GM12878 (cell line): ENCODE measurements around the gene NOP53. TPM values are rescaled to one million over a fixed set of nuclear protein-coding genes. Genes with fewer than 3 reads are reported as not detected.
"Not testable (repeated sequence)": the region's sequence is repeated elsewhere in the genome, so short reads cannot be mapped to it uniquely, and the experiment has no call there.

Source experiments
- ATAC-seq: fragments of 200-7000 bp; cut with Tn5 transposase; 3 replicates; pipeline ENCODE4 v1.9.1; 2020; ENCODE audit warnings: mild to moderate bottlenecking, moderate library complexity
- BruUV-seq: library from RNA; stranded (reverse); fragments of 400-500 nt; replicated peaks from 2 replicates; lab custom pipeline; 2021; lab: Mats Ljungman, UMichigan
- CTCF ChIA-PET: fragments of 300-600 bp; sonication (Branson Sonifier 250); formaldehyde crosslinking; extraction: SDS; loops from one replicate; lab custom pipeline; 2021; ENCODE audit warnings: inconsistent platforms; lab: Yijun Ruan, JAX
- POLR2A ChIA-PET: fragments of 350-600 bp; formaldehyde crosslinking; extraction: SDS; loops from one replicate; lab custom pipeline; 2021; ENCODE audit warnings: inconsistent platforms; lab: Charles Lee
- RAD21 ChIA-PET: fragments of 300-600 bp; sonication (Branson Sonifier 250); formaldehyde crosslinking; loops from one replicate; lab custom pipeline; 2023; ENCODE audit warnings: antibody characterized with exemption; ENCODE audit not compliant: unreplicated experiment; lab: Charles Lee
- SMC1A ChIA-PET: fragments of 300-600 bp; sonication (Branson Sonifier 250); formaldehyde crosslinking; loops from one replicate; lab custom pipeline; 2023; ENCODE audit not compliant: unreplicated experiment, uncharacterized antibody; lab: Charles Lee
- DNase-seq: peaks from one replicate; pipeline ENCODE4 v3.0.0-alpha.2; 2011; ENCODE audit warnings: low read depth, low spot score
- FAIRE-seq: peaks from 3 replicates; lab custom pipeline; 2011; peaks lifted over from hg19 to GRCh38; lab: Jason Lieb, UNC
- H2AFZ ChIP-seq: 2 replicates; pipeline ENCODE4 v1.6.0; 2011; ENCODE audit warnings: low read depth, low read length, control low read depth; ENCODE audit not compliant: control insufficient read depth
- H3K27ac ChIP-seq: 2 replicates; pipeline ENCODE4 v1.5.1; 2011; ENCODE audit warnings: control low read depth; ENCODE audit not compliant: control insufficient read depth, insufficient read depth
- H3K27me3 ChIP-seq, 2 experiments: replicated peaks in 1 of 2; 2 replicates each; pipeline versions ENCODE4 v1.6.0 to v1.6.1; 2011; ENCODE audit warnings: low read length in 1 of 2; ENCODE audit not compliant: control insufficient read depth in 2 of 2, insufficient read depth in 2 of 2
- H3K36me3 ChIP-seq, 2 experiments: 2 replicates each; pipeline ENCODE4 v1.5.1; 2011; ENCODE audit warnings: low read length in 1 of 2; ENCODE audit not compliant: control insufficient read depth in 2 of 2, insufficient read depth in 2 of 2
- H3K4me1 ChIP-seq: 2 replicates; pipeline ENCODE4 v1.6.1; 2011; ENCODE audit warnings: mild to moderate bottlenecking, low read length, moderate library complexity, mixed read lengths; ENCODE audit not compliant: control insufficient read depth, insufficient read depth
- H3K4me2 ChIP-seq: 2 replicates; pipeline ENCODE4 v1.6.0; 2011; ENCODE audit warnings: control low read depth; ENCODE audit not compliant: control insufficient read depth, insufficient read depth
- H3K4me3 ChIP-seq: fragments of 200-600 bp; sonication (generic); 2 replicates; pipeline ENCODE4 v1.5.1; 2016
- H3K79me2 ChIP-seq: 2 replicates; pipeline ENCODE4 v1.6.0; 2011; ENCODE audit warnings: low read length; ENCODE audit not compliant: control insufficient read depth, insufficient read depth
- H3K9ac ChIP-seq: 2 replicates; pipeline ENCODE4 v1.8.0; 2011; ENCODE audit warnings: low read length, control low read depth, mixed read lengths; ENCODE audit not compliant: control insufficient read depth, insufficient read depth
- H3K9me3 ChIP-seq: replicated peaks from 3 replicates; pipeline ENCODE4 v1.5.1; 2011; ENCODE audit warnings: mild to moderate bottlenecking, low read length; ENCODE audit not compliant: control insufficient read depth, insufficient read depth
- H4K20me1 ChIP-seq: 2 replicates; pipeline ENCODE4 v1.6.0; 2011; ENCODE audit not compliant: control insufficient read depth, insufficient read depth
- FOS ChIP-seq: IDR thresholded peaks from 3 replicates; pipeline ENCODE4 v1.6.1; 2011; ENCODE audit warnings: borderline replicate concordance; ENCODE audit not compliant: insufficient read length; ENCODE audit errors: extremely low read depth
- MEF2B ChIP-seq: fragments of 450-650 bp; IDR thresholded peaks from 2 replicates; pipeline ENCODE4 v1.6.1; 2018; ENCODE audit warnings: mild to moderate bottlenecking, moderate library complexity; ENCODE audit not compliant: partially characterized antibody, poor library complexity, severe bottlenecking
- MTA2 ChIP-seq: fragments of 450-650 bp; IDR thresholded peaks from 2 replicates; pipeline ENCODE4 v1.6.1; 2016; ENCODE audit warnings: low read depth, mild to moderate bottlenecking, moderate library complexity
- MXI1 ChIP-seq: fragments of 150-350 bp; IDR thresholded peaks from 2 replicates; pipeline ENCODE4 v1.6.1; 2011; ENCODE audit warnings: low read depth, mild to moderate bottlenecking, inconsistent platforms, low read length, improper control_type of control experiment
- MYC ChIP-seq: IDR thresholded peaks from 2 replicates; pipeline ENCODE4 v1.6.1; 2011; ENCODE audit warnings: mild to moderate bottlenecking, low read length, moderate library complexity, inconsistent platforms; ENCODE audit not compliant: insufficient read depth, insufficient replicate concordance, insufficient read length, severe bottlenecking
- POLR2A ChIP-seq: IDR thresholded peaks from 2 replicates; pipeline ENCODE4 v1.6.1; 2011; ENCODE audit warnings: low read depth, mild to moderate bottlenecking, low read length
- POLR2AphosphoS5 ChIP-seq: IDR thresholded peaks from 2 replicates; pipeline ENCODE4 v1.6.1; 2011; ENCODE audit warnings: mild to moderate bottlenecking, low read length, inconsistent platforms
- RUNX3 ChIP-seq: IDR thresholded peaks from 2 replicates; pipeline ENCODE4 v1.6.1; 2012; ENCODE audit warnings: low read length, inconsistent platforms
- SMARCA5 ChIP-seq: fragments of 450-650 bp; IDR thresholded peaks from 2 replicates; pipeline ENCODE4 v1.6.1; 2017; ENCODE audit warnings: mild to moderate bottlenecking
- TAF1 ChIP-seq: IDR thresholded peaks from 2 replicates; pipeline ENCODE4 v1.6.1; 2011; ENCODE audit warnings: mild to moderate bottlenecking, low read depth, low read length, borderline replicate concordance
- ZNF217 ChIP-seq: fragments of 450-650 bp; IDR thresholded peaks from 2 replicates; pipeline ENCODE4 v1.6.1; 2017; ENCODE audit warnings: antibody characterized with exemption, mild to moderate bottlenecking
- ZNF24 ChIP-seq: fragments of 450-650 bp; IDR thresholded peaks from 2 replicates; pipeline ENCODE4 v1.6.1; 2017; ENCODE audit warnings: antibody characterized with exemption, mild to moderate bottlenecking
- WGBS: methylation state at CpG from one replicate; pipeline ENCODE4 v1.1.6; 2016; ENCODE audit warnings: low lambda C conversion rate; ENCODE audit not compliant: insufficient replicate concordance, insufficient coverage; ENCODE audit errors: missing lambda C conversion rate; 5-methylcytosine and 5-hydroxymethylcytosine counted together
- in situ Hi-C: fragments of 300-500 bp; cut with MboI; formaldehyde crosslinking; loops from 9 replicates; pipeline ENCODE4 v1.14.3; 2018; ENCODE audit warnings: mixed read lengths
- intact Hi-C: fragments of 100-400 bp; cut with micrococcal nuclease; formaldehyde crosslinking; loops from one replicate; pipeline ENCODE4 v1.14.2; 2022; ENCODE audit not compliant: unreplicated experiment
- polyA plus RNA-seq, 11 experiments: library from polyadenylated mRNA; depleted of rRNA in 4 of 11; unstranded in 6 of 11; stranded (reverse) in 5 of 11; fragments of >200 nt; fragmentation: Nextera tagmentation in 4 of 11; fragmentation: Illumina TruSeq in 1 of 11; extraction: Ambion mirVana in 4 of 11; extraction: Trizol in 1 of 11; gene quantifications; 1 replicate in 1 of 11; 2 replicates in 10 of 11; pipeline versions ENCODE4 v1.2.1 to v1.2.3, GENCODE V29; 2011 to 2016; ENCODE audit warnings: inconsistent platforms in 2 of 11, missing spikeins in 2 of 11, low read depth in 1 of 11
- total RNA-seq, 4 experiments: library from RNA; depleted of rRNA in 3 of 4; stranded (reverse); fragments of >200 nt in 3 of 4; fragmentation: Illumina TruSeq in 1 of 4; extraction: Trizol in 1 of 4; gene quantifications; 2 replicates each; pipeline versions ENCODE4 v1.2.1 to v1.2.3, GENCODE V29; 2013 to 2021
- TF ChIP-seq, protein P1 (sequence below): fragments of 450-650 bp; IDR thresholded peaks from 2 replicates; pipeline ENCODE4 v1.6.1; 2016; ENCODE audit warnings: mild to moderate bottlenecking

NOP53 gene
- total and polyA plus RNA-seq, 10 of the 15 experiments (the other 5 are each of a cell fraction or from before 2014, with no cell fraction given), result 6.0 to 386 (median 167) TPM

DNA sequence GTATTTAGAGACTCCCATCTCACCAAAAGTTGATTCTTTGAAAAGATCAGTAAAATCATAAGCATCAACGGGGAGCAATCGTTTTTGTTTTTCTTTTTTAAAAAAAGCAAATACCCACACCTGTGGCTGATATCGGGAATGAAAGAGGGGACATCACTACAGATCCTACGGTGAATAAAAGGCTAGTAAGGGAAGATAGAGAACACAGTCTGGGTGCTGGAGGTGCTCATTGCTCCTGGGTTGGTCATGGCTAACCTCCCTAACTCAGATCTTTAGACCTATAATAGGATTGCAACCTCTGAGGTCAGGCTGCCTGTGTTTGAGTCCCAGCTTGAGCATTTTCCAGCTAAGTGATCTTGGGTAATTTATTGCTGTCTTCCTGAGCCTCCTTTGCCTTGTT, 31.0 kb upstream of the NOP53 start:
- Histone ChIP-seq H3K4me2 (no peak overlapping the region), H3K9me3 (no peaks in the 10 kb centered on the region; the same call in 2 of the 3 replicates), H3K79me2 (no peaks in the 10 kb centered on the region), H3K27me3 (no peaks in the 10 kb centered on the region), H3K27ac (no peak overlapping the region), H3K36me3 (no peaks in the 10 kb centered on the region), H4K20me1 (no peaks in the 10 kb centered on the region), H3K4me1 (no peaks in the 10 kb centered on the region), H3K9ac (no peak overlapping the region), H2AFZ (no peak overlapping the region), H3K4me3 (no peak overlapping the region)
- in situ Hi-C loops, result no loop called here
- no peak for ATAC-seq
- ChIA-PET RAD21 (no interaction called here), CTCF (interaction anchor here (0.6 to 3.4 kb wide), 4 partner anchors 9 to 207 kb away, joined by 3 to 24 read pairs (median 4); no protein-coding TSS in a partner anchor), POLR2A (no interaction called here), SMC1A (no interaction called here)
- 42% methylated on average over 4 of the region's 4 CpGs for WGBS
- TF ChIP-seq POLR2AphosphoS5 (no peak), ZNF24 (no peak), SMARCA5 (no peak), ZNF217 (no peak), MYC (no peak), MTA2 (no peak), MEF2B (no peak), POLR2A (no peak), FOS (no peak), MXI1 (no peak), TAF1 (no peak), RUNX3 (no peak)
- TF ChIP-seq, protein P1, sequence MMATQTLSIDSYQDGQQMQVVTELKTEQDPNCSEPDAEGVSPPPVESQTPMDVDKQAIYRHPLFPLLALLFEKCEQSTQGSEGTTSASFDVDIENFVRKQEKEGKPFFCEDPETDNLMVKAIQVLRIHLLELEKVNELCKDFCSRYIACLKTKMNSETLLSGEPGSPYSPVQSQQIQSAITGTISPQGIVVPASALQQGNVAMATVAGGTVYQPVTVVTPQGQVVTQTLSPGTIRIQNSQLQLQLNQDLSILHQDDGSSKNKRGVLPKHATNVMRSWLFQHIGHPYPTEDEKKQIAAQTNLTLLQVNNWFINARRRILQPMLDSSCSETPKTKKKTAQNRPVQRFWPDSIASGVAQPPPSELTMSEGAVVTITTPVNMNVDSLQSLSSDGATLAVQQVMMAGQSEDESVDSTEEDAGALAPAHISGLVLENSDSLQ, result no peak
- no TSS peak for BruUV-seq
- no peak for FAIRE-seq
- intact Hi-C loops, result no loop called here
- DNase-seq, result no peak

GRCh38 chr19:47714855-47715254, 30.5 kb upstream of the NOP53 start:
- in situ Hi-C loops, H3K79me2 ChIP-seq, intact Hi-C loops, ATAC-seq, FAIRE-seq, DNase-seq, H2AFZ ChIP-seq, H3K36me3 ChIP-seq, H3K4me2 ChIP-seq, H4K20me1 ChIP-seq, H3K4me1 ChIP-seq, SMC1A ChIA-PET, BruUV-seq, H3K9me3 ChIP-seq, H3K27me3 ChIP-seq, POLR2A ChIA-PET, H3K4me3 ChIP-seq, H3K27ac ChIP-seq, H3K9ac ChIP-seq, RAD21 ChIA-PET: not testable (repeated sequence)
- CTCF ChIA-PET, result interaction anchor here (0.6 to 3.4 kb wide), 5 partner anchors 10 to 207 kb away, joined by 3 to 24 read pairs (median 3); no protein-coding TSS in a partner anchor
